ENCODE data around the gene KIRREL3. TPM values are rescaled to one million over a fixed set of nuclear protein-coding genes. Genes with fewer than 3 reads are reported as not detected.

KIRREL3 gene
- total RNA-seq, 2 experiments from 2014 or later, result not detected

GRCh38 chr11:126479178-126479930, 521.2 kb downstream of the KIRREL3 start:
- no peaks in the 10 kb centered on the region for H3K36me3 Mint-ChIP-seq (ENCODE audit: low read depth)
- H3K27ac Mint-ChIP-seq, result no peak overlapping the region
- ChIA-PET POLR2A (interaction anchor here (0.7 kb wide), 1 partner anchor 176 kb away, joined by 3 read pairs; the partner anchor contains the start of gene DCPS), CTCF (interaction anchor here (0.8 to 5.4 kb wide), 6 partner anchors 8 to 186 kb away, joined by 3 to 35 read pairs (median 3); no protein-coding TSS in a partner anchor)
- H3K4me1 Mint-ChIP-seq, result peaks cover 27% of the 10 kb centered on the region
- no peaks in the 10 kb centered on the region for H3K9me3 Mint-ChIP-seq
- H3K27me3 Mint-ChIP-seq, result no peaks in the 10 kb centered on the region
- H3K4me3 Mint-ChIP-seq, result no peak overlapping the region
- DNase-seq, result no peak

GRCh38 chr11:126478466-126478865, 522.1 kb downstream of the KIRREL3 start:
- H3K4me1 Mint-ChIP-seq, result peaks cover 27% of the 10 kb centered on the region
- POLR2A ChIA-PET, result no interaction called here
- peak overlapping the region; percentile 85 for H3K27ac Mint-ChIP-seq
- H3K27me3 Mint-ChIP-seq, result no peaks in the 10 kb centered on the region
- no peak overlapping the region for H3K4me3 Mint-ChIP-seq
- DNase-seq, result no peak
- no peaks in the 10 kb centered on the region for H3K36me3 Mint-ChIP-seq (ENCODE audit: low read depth)
- H3K9me3 Mint-ChIP-seq, result no peaks in the 10 kb centered on the region
- CTCF ChIA-PET, result interaction anchor here (1.5 to 5.4 kb wide), 2 partner anchors 10 to 37 kb away, joined by 4 to 35 read pairs; no protein-coding TSS in a partner anchor

GRCh38 chr11:126477535-126478305, 522.9 kb downstream of the KIRREL3 start:
- Mint-ChIP-seq H3K27ac (peak overlapping the region; percentile 85), H3K4me1 (peaks cover 27% of the 10 kb centered on the region), H3K4me3 (no peak overlapping the region), H3K27me3 (no peaks in the 10 kb centered on the region), H3K9me3 (no peaks in the 10 kb centered on the region), H3K36me3 (ENCODE audit: low read depth) (no peaks in the 10 kb centered on the region)
- peak; percentile 36 for DNase-seq
- POLR2A ChIA-PET, result interaction anchor here (0.6 kb wide), 1 partner anchor 351 kb away, joined by 3 read pairs; no protein-coding TSS in a partner anchor
- CTCF ChIA-PET, result interaction anchor here (0.8 to 5.4 kb wide), 2 partner anchors 9 to 192 kb away, joined by 3 to 35 read pairs; no protein-coding TSS in a partner anchor

- no peak for DNase-seq
- H3K27ac Mint-ChIP-seq, result no peak overlapping the region
- peaks cover 27% of the 10 kb centered on the region for H3K4me1 Mint-ChIP-seq
- no peaks in the 10 kb centered on the region for H3K27me3 Mint-ChIP-seq
- H3K36me3 Mint-ChIP-seq (ENCODE audit: low read depth), result no peaks in the 10 kb centered on the region
- H3K9me3 Mint-ChIP-seq, result no peaks in the 10 kb centered on the region
- ChIA-PET POLR2A (no interaction called here), CTCF (interaction anchor here (0.8 to 5.4 kb wide), 2 partner anchors 8 to 191 kb away, joined by 3 to 35 read pairs; no protein-coding TSS in a partner anchor)
- H3K4me3 Mint-ChIP-seq, result no peak overlapping the region
These were observed 523.6 kb downstream of the KIRREL3 start for GRCh38 chr11:126476977-126477376.

GRCh38 chr11:126476266-126476924, 524.2 kb downstream of the KIRREL3 start:
- Mint-ChIP-seq H3K27me3 (no peaks in the 10 kb centered on the region), H3K9me3 (no peaks in the 10 kb centered on the region)
- POLR2A ChIA-PET, result no interaction called here

GRCh38 chr11:126475014-126475991, 525.3 kb downstream of the KIRREL3 start:
- no peaks in the 10 kb centered on the region for H3K9me3 Mint-ChIP-seq
- ChIA-PET POLR2A (no interaction called here), CTCF (no interaction called here)
- H3K4me3 Mint-ChIP-seq, result no peak overlapping the region
- peaks cover 20% of the 10 kb centered on the region for H3K4me1 Mint-ChIP-seq
- H3K36me3 Mint-ChIP-seq (ENCODE audit: low read depth), result no peaks in the 10 kb centered on the region
- peak overlapping the region; percentile 19 for H3K27ac Mint-ChIP-seq
- H3K27me3 Mint-ChIP-seq, result no peaks in the 10 kb centered on the region
- no peak for DNase-seq

More at GRCh38 chr11:126476266-126476924, 524.2 kb downstream of the KIRREL3 start:
- H3K4me1 Mint-ChIP-seq, result peaks cover 27% of the 10 kb centered on the region
- no peak for DNase-seq
- H3K36me3 Mint-ChIP-seq (ENCODE audit: low read depth), result no peaks in the 10 kb centered on the region
- H3K27ac Mint-ChIP-seq, result no peak overlapping the region
- CTCF ChIA-PET, result interaction anchor here (5.4 kb wide), 1 partner anchor 8 kb away, joined by 35 read pairs; no protein-coding TSS in a partner anchor
- H3K4me3 Mint-ChIP-seq, result no peak overlapping the region

- ChIA-PET POLR2A (no interaction called here), CTCF (no interaction called here)
- Mint-ChIP-seq H3K36me3 (ENCODE audit: low read depth) (no peaks in the 10 kb centered on the region), H3K27me3 (no peaks in the 10 kb centered on the region), H3K4me3 (no peak overlapping the region), H3K4me1 (peaks cover 15% of the 10 kb centered on the region), H3K27ac (no peak overlapping the region), H3K9me3 (no peaks in the 10 kb centered on the region)
- DNase-seq, result no peak
These were observed 526.4 kb downstream of the KIRREL3 start for GRCh38 chr11:126474220-126474619.

GRCh38 chr11:126473269-126473668, 527.3 kb downstream of the KIRREL3 start:
- H3K36me3 Mint-ChIP-seq (ENCODE audit: low read depth), result no peaks in the 10 kb centered on the region
- H3K27me3 Mint-ChIP-seq, result no peaks in the 10 kb centered on the region
- no peak overlapping the region for H3K27ac Mint-ChIP-seq
- H3K4me3 Mint-ChIP-seq, result no peak overlapping the region
- POLR2A ChIA-PET, result no interaction called here
- H3K9me3 Mint-ChIP-seq, result no peaks in the 10 kb centered on the region
- H3K4me1 Mint-ChIP-seq, result peaks cover 10% of the 10 kb centered on the region
- DNase-seq, result no peak
- CTCF ChIA-PET, result no interaction called here

- ChIA-PET POLR2A (no interaction called here), CTCF (interaction anchor here (3.8 kb wide), 1 partner anchor 10 kb away, joined by 35 read pairs; no protein-coding TSS in a partner anchor)
- Mint-ChIP-seq H3K4me3 (no peak overlapping the region), H3K9me3 (no peaks in the 10 kb centered on the region), H3K27ac (no peak overlapping the region), H3K27me3 (no peaks in the 10 kb centered on the region), H3K36me3 (ENCODE audit: low read depth) (no peaks in the 10 kb centered on the region), H3K4me1 (peaks cover 28% of the 10 kb centered on the region)
- no peak for DNase-seq
These were observed 531.3 kb downstream of the KIRREL3 start for GRCh38 chr11:126469311-126469710.

- ChIA-PET POLR2A (no interaction called here), CTCF (interaction anchor here (3.8 kb wide), 1 partner anchor 11 kb away, joined by 35 read pairs; no protein-coding TSS in a partner anchor)
- Mint-ChIP-seq H3K4me1 (peaks cover 29% of the 10 kb centered on the region), H3K36me3 (ENCODE audit: low read depth) (no peaks in the 10 kb centered on the region), H3K27ac (peak overlapping the region; percentile 5), H3K9me3 (no peaks in the 10 kb centered on the region), H3K4me3 (no peak overlapping the region), H3K27me3 (peaks cover under 1% of the 10 kb centered on the region)
- no peak for DNase-seq
These were observed 532.5 kb downstream of the KIRREL3 start for GRCh38 chr11:126468102-126468521.

- Mint-ChIP-seq H3K4me3 (no peak overlapping the region), H3K4me1 (peaks cover 29% of the 10 kb centered on the region), H3K36me3 (ENCODE audit: low read depth) (no peaks in the 10 kb centered on the region), H3K27me3 (peaks cover 2% of the 10 kb centered on the region), H3K27ac (no peak overlapping the region), H3K9me3 (no peaks in the 10 kb centered on the region)
- POLR2A ChIA-PET, result no interaction called here
- DNase-seq, result no peak
- CTCF ChIA-PET, result interaction anchor here (3.8 kb wide), 1 partner anchor 12 kb away, joined by 35 read pairs; no protein-coding TSS in a partner anchor
These were observed 533.1 kb downstream of the KIRREL3 start for GRCh38 chr11:126467471-126467870.

- H3K27ac Mint-ChIP-seq, result no peak overlapping the region
- H3K9me3 Mint-ChIP-seq, result no peaks in the 10 kb centered on the region
- H3K4me3 Mint-ChIP-seq, result no peak overlapping the region
- no peak for DNase-seq
- H3K36me3 Mint-ChIP-seq (ENCODE audit: low read depth), result no peaks in the 10 kb centered on the region
- ChIA-PET CTCF (interaction anchor here (3.8 kb wide), 1 partner anchor 12 kb away, joined by 35 read pairs; no protein-coding TSS in a partner anchor), POLR2A (no interaction called here)
- peaks cover 2% of the 10 kb centered on the region for H3K27me3 Mint-ChIP-seq
- peaks cover 29% of the 10 kb centered on the region for H3K4me1 Mint-ChIP-seq
These were observed 533.6 kb downstream of the KIRREL3 start for GRCh38 chr11:126467046-126467370.

Measured in activated CD4-positive, alpha-beta T cell treated with anti-CD3 and anti-CD28 coated beads, Interleukin-2, amount 10 ng/mL, durations not matched to agents 7 days and 5 days (primary cell).